Heart right ventricle (tissue), 16 donors: ENCODE results near the gene ACTR10. TPM values are rescaled to one million over a fixed set of nuclear protein-coding genes. Genes with fewer than 3 reads are reported as not detected.

ENCODE experiments used
- ATAC-seq, 8 donors: fragments of 200-7000 bp; cut with Tn5 transposase; one replicate each; pipeline ENCODE4 v1.9.1; 2020; ENCODE audit warnings: mild to moderate bottlenecking in 8 of 8, moderate library complexity in 8 of 8, moderate number of reproducible peaks in 1 of 8
- DNase-seq, 2 donors: peaks; one replicate each; pipeline ENCODE4 v3.0.0-alpha.2; 2020
- H3K27ac ChIP-seq, 10 donors: fragments of 200-600 bp; sonication (generic) in 2 of 10; one replicate each; pipeline versions ENCODE4 v1.5.0 to v1.8.0; 2020 to 2022; ENCODE audit warnings: mild to moderate bottlenecking in 3 of 10
- H3K27me3 ChIP-seq, 7 donors: fragments of 200-600 bp; one replicate each; pipeline ENCODE4 v1.8.0; 2021 to 2022; ENCODE audit warnings: mild to moderate bottlenecking in 2 of 7
- H3K36me3 ChIP-seq, 9 donors: fragments of 200-600 bp; sonication (generic) in 1 of 9; one replicate each; pipeline versions ENCODE4 v1.5.0 to v1.8.0; 2020 to 2022; ENCODE audit warnings: mild to moderate bottlenecking in 2 of 9
- H3K4me1 ChIP-seq, 9 donors: fragments of 200-600 bp; sonication (generic) in 1 of 9; one replicate each; pipeline versions ENCODE4 v1.5.0 to v1.8.0; 2020 to 2022; ENCODE audit warnings: mild to moderate bottlenecking in 4 of 9
- H3K4me3 ChIP-seq, 10 donors: fragments of 200-600 bp; sonication (generic) in 2 of 10; one replicate each; pipeline versions ENCODE4 v1.5.0 to v1.8.0; 2020 to 2022; ENCODE audit warnings: mild to moderate bottlenecking in 7 of 10, moderate library complexity in 2 of 10
- H3K9me3 ChIP-seq, 11 donors: fragments of 200-600 bp in 10 of 11; sonication (generic) in 2 of 11; one replicate each; pipeline versions ENCODE4 v1.5.0 to v1.8.0; 2013 to 2022; ENCODE audit warnings: mild to moderate bottlenecking in 2 of 11, control low read depth in 1 of 11, moderate library complexity in 1 of 11
- CTCF ChIP-seq, 9 donors: fragments of 200-600 bp; sonication (generic) in 2 of 9; IDR thresholded peaks; one replicate each; pipeline versions ENCODE4 v1.5.0 to v1.8.0; 2021 to 2022; ENCODE audit warnings: antibody characterized with exemption in 9 of 9, mild to moderate bottlenecking in 5 of 9, moderate library complexity in 1 of 9
- WGBS, 2 donors: extraction: QIAGEN DNeasy Blood & Tissue Kit; methylation state at CpG; one replicate each; pipeline ENCODE4 v1.1.7; 2013; ENCODE audit warnings: inconsistent platforms in 1 of 2; 5-methylcytosine and 5-hydroxymethylcytosine counted together
- intact Hi-C, 10 donors: fragments of 100-400 bp; cut with DNase I; formaldehyde crosslinking; loops; one replicate each; pipeline versions ENCODE4 v1.11.1 to v1.14.2; 2022
- polyA plus RNA-seq, 2 donors: library from polyadenylated mRNA; stranded (reverse); fragments of 200-250 nt; gene quantifications; one replicate each; pipeline ENCODE4 v1.2.3, GENCODE V29; 2013
- total RNA-seq, 10 donors: library from RNA; stranded (reverse); fragmentation: NEBNext Ultra II Directional in 3 of 10; extraction: Animal tissue kit (Norgen Biotek cat#: 25700) in 3 of 10; gene quantifications; one replicate each; pipeline versions ENCODE4 v1.2.1 to v1.2.4, GENCODE V29; 2021 to 2023
- donor health status: Arrhythmogenic right ventricular cardiomyopathy.
- donor health status: ischemic (EF 13 %, LVEDD 7.1; RV severe dilation, severe dysfunction).
- donor health status: healthy with polysubstance abuse.
- donor health status: DM: no; HTN: yes; CAD: no.
- donor health status: DM: no; HTN: no; CAD: no.
- donor health status: ischemic (EF 25% LVEDD 6.9; RV normal size, moderate dysfunction).
- donor health status: ischemic (EF 25% LVEDD 5.7; RV mildly dilated, moderate dysfunction).
- donor health status: healthy.
- donor health status: DM: yes; HTN: yes; CAD: no.
- donor health status: Ischemic cardiomyopathy.
- donor health status: ischemic (EF 35%, LVEDD 5.7; RV mildly dilated, moderate dysfunction).
- donor health status: nonischemic (EF 11% LVEDD 7.7; RV severe dilation, severe dysfunction).
- donor health status: DM: yes; HTN: yes; CAD: no.
- donor health status: PGD.
- donor health status: ischemic (EF 29% LVEDD 5.4; RV normal size, mild dysfunction).
- donor health status: nonischemic (EF 23%, LVEDD 6.1; RV moderate dilation, normal function).

ACTR10 gene
- total and polyA plus RNA-seq, 12 donors, result 60.5 to 88.9 (median 72.8) TPM

- no peaks in the 10 kb centered on the region for H3K9me3 ChIP-seq
- no peak for TF ChIP-seq CTCF (IDR thresholded peaks at IDR 0.05)
- no peak overlapping the region for H3K27ac ChIP-seq
- WGBS, 2 donors, result 33 to 41% methylated on average over 3 of the region's 3 CpGs
- no peaks in the 10 kb centered on the region for H3K36me3 ChIP-seq
- H3K4me3 ChIP-seq, result no peak overlapping the region
- DNase-seq (no peak), ATAC-seq (peak in 1 of 8 donors; percentile 24)
- intact Hi-C loops, result no loop called here
- peaks cover 0 to 10% (median 0%) of the 10 kb centered on the region in 9 donors for H3K4me1 ChIP-seq
- H3K27me3 ChIP-seq, result no peaks in the 10 kb centered on the region
Observed at GRCh38 chr14:58191763-58192601, 8.0 kb upstream of the ACTR10 start.

- Histone ChIP-seq H3K4me3 (no peak overlapping the region), H3K9me3 (no peaks in the 10 kb centered on the region), H3K27me3 (no peaks in the 10 kb centered on the region), H3K36me3 (no peaks in the 10 kb centered on the region), H3K4me1 (peaks cover 0 to 10% (median 0%) of the 10 kb centered on the region in 9 donors), H3K27ac (no peak overlapping the region)
- no peak for TF ChIP-seq CTCF (IDR thresholded peaks at IDR 0.05)
- DNase-seq, result no peak
- WGBS, 2 donors, result 54 to 64% methylated on average over 2 of the region's 2 CpGs
- intact Hi-C loops, result no loop called here
- ATAC-seq, result peak in 2 of 8 donors; percentile 26 to 33
Observed at GRCh38 chr14:58193542-58193941, 6.4 kb upstream of the ACTR10 start.

GRCh38 chr14:58196198-58196597 is 3.8 kb upstream of the ACTR10 start:
- Histone ChIP-seq H3K4me1 (peaks cover 0 to 22% (median 11%) of the 10 kb centered on the region in 9 donors), H3K27me3 (no peaks in the 10 kb centered on the region), H3K9me3 (no peaks in the 10 kb centered on the region), H3K36me3 (no peaks in the 10 kb centered on the region), H3K27ac (no peak overlapping the region), H3K4me3 (no peak overlapping the region)
- no peak for TF ChIP-seq CTCF (IDR thresholded peaks at IDR 0.05)
- WGBS, 2 donors, result 90 to 100% methylated on average over 1 of the region's 1 CpG
- DNase-seq, result no peak
- ATAC-seq, result no peak
- intact Hi-C loops, result no loop called here

- no peak for ATAC-seq
- Histone ChIP-seq H3K9me3 (no peaks in the 10 kb centered on the region), H3K27me3 (no peaks in the 10 kb centered on the region), H3K4me1 (peaks cover 0 to 27% (median 17%) of the 10 kb centered on the region in 9 donors), H3K4me3 (no peak overlapping the region), H3K36me3 (peaks cover 0 to 7% (median 0%) of the 10 kb centered on the region in 9 donors), H3K27ac (no peak overlapping the region)
- DNase-seq, result no peak
- no peak for TF ChIP-seq CTCF (IDR thresholded peaks at IDR 0.05)
- intact Hi-C loops, result no loop called here
- WGBS, 2 donors, result 95 to 98% methylated on average over 5 of the region's 5 CpGs
Observed at GRCh38 chr14:58198086-58198485, 1.9 kb upstream of the ACTR10 start.
